Esophagus squamous epithelium (tissue), 5 donors: Measurements from ENCODE around the gene NKD2. TPM values are rescaled to one million over a fixed set of nuclear protein-coding genes. Genes with fewer than 3 reads are reported as not detected.

Experiments used
- DNase-seq: peaks from one replicate; lab custom pipeline; 2025; lab: John Stamatoyannopoulos, UW
- H3K27ac ChIP-seq, 4 donors: fragments of 200-600 bp; sonication (generic); one replicate each; pipeline ENCODE4 v1.5.1; 2016 to 2019; ENCODE audit warnings: mild to moderate bottlenecking in 1 of 4
- H3K27me3 ChIP-seq, 4 donors: fragments of 200-600 bp; sonication (generic); 1 replicate in 3 of 4; 2 replicates in 1 of 4; pipeline versions ENCODE4 v1.5.1 to v1.6.0; 2017 to 2021; ENCODE audit warnings: antibody characterized with exemption in 1 of 4
- H3K36me3 ChIP-seq, 3 donors: fragments of 200-600 bp; sonication (generic); one replicate each; pipeline ENCODE4 v1.5.1; 2016 to 2019
- H3K4me1 ChIP-seq, 3 donors: fragments of 200-600 bp; sonication (generic); one replicate each; pipeline ENCODE4 v1.5.1; 2017 to 2019
- H3K4me3 ChIP-seq, 4 donors: fragments of 200-600 bp; sonication (generic); 1 replicate in 3 of 4; 2 replicates in 1 of 4; pipeline ENCODE4 v1.5.1; 2016 to 2019; ENCODE audit warnings: mild to moderate bottlenecking in 2 of 4, moderate library complexity in 1 of 4
- H3K9me3 ChIP-seq, 3 donors: fragments of 200-600 bp; sonication (generic); one replicate each; pipeline ENCODE4 v1.5.1; 2016 to 2019
- CTCF ChIP-seq, 6 experiments: fragments of 450-650 bp in 4 of 6; fragments of 200-600 bp in 2 of 6; sonication (generic) in 2 of 6; IDR thresholded peaks; one replicate each; pipeline ENCODE4 v1.5.1; 2016 to 2019; ENCODE audit warnings: antibody characterized with exemption in 6 of 6, mild to moderate bottlenecking in 4 of 6, moderate library complexity in 4 of 6
- POLR2A ChIP-seq, 4 donors: fragments of 450-650 bp; IDR thresholded peaks; one replicate each; pipeline ENCODE4 v1.6.1; 2017; ENCODE audit warnings: antibody characterized with exemption in 4 of 4, mild to moderate bottlenecking in 4 of 4, moderate library complexity in 3 of 4
- WGBS, 2 donors: methylation state at CpG; one replicate each; pipeline ENCODE4 v1.1.5; 2018; 5-methylcytosine and 5-hydroxymethylcytosine counted together
- intact Hi-C: fragments of 100-400 bp; cut with DNase I; formaldehyde crosslinking; loops from one replicate; pipeline ENCODE4 v1.15.0; 2022
- total RNA-seq, 4 donors: library from RNA; depleted of rRNA; stranded (reverse); fragments of >200 nt; gene quantifications; one replicate each; pipeline ENCODE4 v1.1.0, GENCODE V29; 2016
- donor health status: DM: yes; HTN: yes; CAD: no.

Gene NKD2
- total RNA-seq, 4 donors from 2014 or later, result 1.2 to 11.3 (median 1.5) TPM

- TF ChIP-seq CTCF (IDR thresholded peaks at IDR 0.05), result no peak
- no peak for TF ChIP-seq POLR2A (IDR thresholded peaks at IDR 0.05)
- no peak for DNase-seq
- peaks cover 0 to 51% (median 0%) of the 10 kb centered on the region in 4 donors for H3K27me3 ChIP-seq
- H3K9me3 ChIP-seq, result no peaks in the 10 kb centered on the region
- intact Hi-C loops, result no loop called here
- peaks cover 0 to 36% (median 6%) of the 10 kb centered on the region in 3 donors for H3K4me1 ChIP-seq
- H3K36me3 ChIP-seq, result no peaks in the 10 kb centered on the region
- 88 to 94% methylated on average over 13 to 16 of the region's 19 CpGs for WGBS, 2 donors
- H3K27ac ChIP-seq, result no peak overlapping the region
- H3K4me3 ChIP-seq, result no peak overlapping the region
Measured at GRCh38 chr5:1017691-1018455, 9.3 kb downstream of the NKD2 start.

- no peak for DNase-seq
- Histone ChIP-seq H3K9me3 (no peaks in the 10 kb centered on the region), H3K27me3 (peaks cover 0 to 44% (median 0%) of the 10 kb centered on the region in 4 donors), H3K27ac (no peak overlapping the region), H3K36me3 (no peaks in the 10 kb centered on the region), H3K4me1 (peaks cover 0 to 29% (median 6%) of the 10 kb centered on the region in 3 donors), H3K4me3 (no peak overlapping the region)
- intact Hi-C loops, result no loop called here
- no peak for TF ChIP-seq POLR2A (IDR thresholded peaks at IDR 0.05)
- TF ChIP-seq CTCF (IDR thresholded peaks at IDR 0.05), result no peak
- WGBS, 2 donors, result 100% methylated on average over 1 of the region's 9 CpGs; no CpG with 5 or more reads in 1 of the 2 donors
Measured at GRCh38 chr5:1018596-1018995, 10.0 kb downstream of the NKD2 start.

- DNase-seq, result no peak
- Histone ChIP-seq H3K9me3 (no peaks in the 10 kb centered on the region), H3K4me3 (no peak overlapping the region), H3K36me3 (no peaks in the 10 kb centered on the region), H3K27me3 (peaks cover 0 to 37% (median 0%) of the 10 kb centered on the region in 4 donors), H3K4me1 (peaks cover 0 to 26% (median 6%) of the 10 kb centered on the region in 3 donors), H3K27ac (no peak overlapping the region)
- no peak for TF ChIP-seq CTCF (IDR thresholded peaks at IDR 0.05)
- TF ChIP-seq POLR2A (IDR thresholded peaks at IDR 0.05), result no peak
- intact Hi-C loops, result no loop called here
- WGBS, 2 donors, result 61 to 86% methylated on average over 19 to 25 of the region's 37 CpGs
Measured at GRCh38 chr5:1019001-1019905, 10.7 kb downstream of the NKD2 start.

- Histone ChIP-seq H3K4me3 (no peak overlapping the region), H3K27me3 (peaks cover 0 to 25% (median 0%) of the 10 kb centered on the region in 4 donors), H3K9me3 (no peaks in the 10 kb centered on the region), H3K4me1 (peaks cover 0 to 17% (median 5%) of the 10 kb centered on the region in 3 donors), H3K36me3 (no peaks in the 10 kb centered on the region), H3K27ac (no peak overlapping the region)
- 72 to 76% methylated on average over 10 to 12 of the region's 16 CpGs for WGBS, 2 donors
- intact Hi-C loops, result no loop called here
- no peak for DNase-seq
- TF ChIP-seq POLR2A (IDR thresholded peaks at IDR 0.05), result no peak
- TF ChIP-seq CTCF (IDR thresholded peaks at IDR 0.05), result no peak
Measured at GRCh38 chr5:1020452-1020961, 11.9 kb downstream of the NKD2 start.
